IMR-90 (cell line): ENCODE results near the gene SLC25A38.

Experiments
- BHLHE40 ChIP-seq: fragments of 150-350 bp; IDR thresholded peaks from 2 replicates; pipeline ENCODE4 v1.6.1; 2016; ENCODE audit warnings: mild to moderate bottlenecking, low read depth, low read length
- CEBPB ChIP-seq: IDR thresholded peaks from 2 replicates; pipeline ENCODE4 v1.6.1; 2012; ENCODE audit warnings: low read depth, low read length, improper control_type of control experiment
- POLR2A ChIP-seq: IDR thresholded peaks from 2 replicates; pipeline ENCODE4 v1.6.1; 2012; ENCODE audit warnings: mild to moderate bottlenecking, low read depth, low read length
- TF ChIP-seq, protein P1 (sequence below): fragments of 150-350 bp; IDR thresholded peaks from 2 replicates; pipeline ENCODE4 v1.6.1; 2017; ENCODE audit warnings: mild to moderate bottlenecking, antibody characterized with exemption, low read length, low read depth
- TF ChIP-seq, protein P2 (sequence below): conservative IDR thresholded peaks from 2 replicates; pipeline ENCODE4 v1.5.1; 2012; ENCODE audit warnings: mild to moderate bottlenecking, low read depth, low read length, improper control_type of control experiment

DNA sequence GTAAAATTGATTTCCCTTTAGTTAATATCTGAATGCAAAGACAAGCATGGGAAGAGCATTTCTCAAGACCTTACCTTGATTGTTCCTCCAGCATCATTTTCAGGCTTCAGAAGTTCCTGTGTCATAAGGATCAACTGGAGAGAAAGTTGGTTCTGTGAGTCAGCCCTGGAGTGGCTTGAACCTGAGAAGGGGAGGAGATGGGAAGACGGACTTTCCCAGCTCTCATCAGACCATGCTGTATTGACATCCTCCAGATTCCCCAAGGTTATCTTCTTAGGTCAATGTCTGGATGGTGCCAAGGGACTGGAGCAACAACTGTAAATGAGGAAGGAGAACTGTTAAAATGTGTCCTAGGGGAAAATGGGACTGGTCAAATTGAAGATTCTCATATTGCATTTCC lies 44.3 kb downstream of the SLC25A38 start:
- TF ChIP-seq, protein P1, sequence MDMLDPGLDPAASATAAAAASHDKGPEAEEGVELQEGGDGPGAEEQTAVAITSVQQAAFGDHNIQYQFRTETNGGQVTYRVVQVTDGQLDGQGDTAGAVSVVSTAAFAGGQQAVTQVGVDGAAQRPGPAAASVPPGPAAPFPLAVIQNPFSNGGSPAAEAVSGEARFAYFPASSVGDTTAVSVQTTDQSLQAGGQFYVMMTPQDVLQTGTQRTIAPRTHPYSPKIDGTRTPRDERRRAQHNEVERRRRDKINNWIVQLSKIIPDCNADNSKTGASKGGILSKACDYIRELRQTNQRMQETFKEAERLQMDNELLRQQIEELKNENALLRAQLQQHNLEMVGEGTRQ, result no peak
- TF ChIP-seq, protein P2, sequence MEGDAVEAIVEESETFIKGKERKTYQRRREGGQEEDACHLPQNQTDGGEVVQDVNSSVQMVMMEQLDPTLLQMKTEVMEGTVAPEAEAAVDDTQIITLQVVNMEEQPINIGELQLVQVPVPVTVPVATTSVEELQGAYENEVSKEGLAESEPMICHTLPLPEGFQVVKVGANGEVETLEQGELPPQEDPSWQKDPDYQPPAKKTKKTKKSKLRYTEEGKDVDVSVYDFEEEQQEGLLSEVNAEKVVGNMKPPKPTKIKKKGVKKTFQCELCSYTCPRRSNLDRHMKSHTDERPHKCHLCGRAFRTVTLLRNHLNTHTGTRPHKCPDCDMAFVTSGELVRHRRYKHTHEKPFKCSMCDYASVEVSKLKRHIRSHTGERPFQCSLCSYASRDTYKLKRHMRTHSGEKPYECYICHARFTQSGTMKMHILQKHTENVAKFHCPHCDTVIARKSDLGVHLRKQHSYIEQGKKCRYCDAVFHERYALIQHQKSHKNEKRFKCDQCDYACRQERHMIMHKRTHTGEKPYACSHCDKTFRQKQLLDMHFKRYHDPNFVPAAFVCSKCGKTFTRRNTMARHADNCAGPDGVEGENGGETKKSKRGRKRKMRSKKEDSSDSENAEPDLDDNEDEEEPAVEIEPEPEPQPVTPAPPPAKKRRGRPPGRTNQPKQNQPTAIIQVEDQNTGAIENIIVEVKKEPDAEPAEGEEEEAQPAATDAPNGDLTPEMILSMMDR, result no peak
- TF ChIP-seq BHLHE40, result no peak
- no peak for TF ChIP-seq POLR2A
- TF ChIP-seq CEBPB, result no peak
